Liver (tissue), 9 donors: Measurements from ENCODE around the gene KDM4C. TPM values are rescaled to one million over a fixed set of nuclear protein-coding genes. Genes with fewer than 3 reads are reported as not detected.

Source experiments
- DNase-seq: peaks from one replicate; pipeline ENCODE4 v3.0.0-alpha.2; 2017; ENCODE audit warnings: low spot score
- H3K27ac ChIP-seq, 2 donors: one replicate each; pipeline ENCODE4 v1.7.0; 2013; ENCODE audit warnings: inconsistent platforms in 2 of 2, low read length in 2 of 2, control low read depth in 1 of 2, low read depth in 1 of 2, mild to moderate bottlenecking in 1 of 2
- H3K27me3 ChIP-seq, 4 donors: one replicate each; pipeline versions ENCODE4 v1.6.1 to v1.7.0; 2013; ENCODE audit warnings: low read length in 3 of 4, inconsistent platforms in 1 of 4, mild to moderate bottlenecking in 1 of 4, moderate library complexity in 1 of 4; ENCODE audit not compliant: control insufficient read depth in 4 of 4, insufficient read depth in 4 of 4
- H3K36me3 ChIP-seq, 4 donors: one replicate each; pipeline versions ENCODE4 v1.6.1 to v1.7.0; 2013; ENCODE audit warnings: low read length in 3 of 4, mild to moderate bottlenecking in 3 of 4, low read depth in 1 of 4, moderate library complexity in 1 of 4; ENCODE audit not compliant: control insufficient read depth in 4 of 4, insufficient read depth in 3 of 4
- H3K4me1 ChIP-seq, 4 donors: one replicate each; pipeline versions ENCODE4 v1.6.1 to v1.7.0; 2013; ENCODE audit warnings: low read length in 3 of 4, mild to moderate bottlenecking in 3 of 4, moderate library complexity in 1 of 4; ENCODE audit not compliant: control insufficient read depth in 4 of 4, insufficient read depth in 4 of 4
- H3K4me3 ChIP-seq, 3 donors: one replicate each; pipeline versions ENCODE4 v1.6.1 to v1.7.0; 2013; ENCODE audit warnings: low read length in 3 of 3, control low read depth in 1 of 3, low read depth in 1 of 3, mild to moderate bottlenecking in 1 of 3
- H3K9ac ChIP-seq, 2 donors: one replicate each; pipeline ENCODE4 v1.7.0; 2013; ENCODE audit warnings: low read length in 2 of 2, mild to moderate bottlenecking in 2 of 2, moderate library complexity in 2 of 2, control low read depth in 1 of 2, low read depth in 1 of 2
- H3K9me3 ChIP-seq, 4 donors: one replicate each; pipeline versions ENCODE4 v1.6.1 to v1.7.0; 2013; ENCODE audit warnings: low read length in 3 of 4; ENCODE audit not compliant: control insufficient read depth in 4 of 4
- ATF3 ChIP-seq: IDR thresholded peaks from 2 replicates; pipeline ENCODE4 v1.6.1; 2016; ENCODE audit warnings: antibody characterized with exemption
- CTCF ChIP-seq: fragments of 150-350 bp; IDR thresholded peaks from 2 replicates; pipeline ENCODE4 v1.5.1; 2017; ENCODE audit warnings: improper control_type of control experiment, low read depth, low read length; ENCODE audit not compliant: missing input control
- FOXA1 ChIP-seq: IDR thresholded peaks from 2 replicates; pipeline ENCODE4 v1.6.1; 2016; ENCODE audit warnings: antibody characterized with exemption
- HNF4A ChIP-seq, 2 donors: conservative IDR thresholded peaks; 2 replicates each; pipeline ENCODE4 v1.6.1; 2016; ENCODE audit warnings: antibody characterized with exemption in 2 of 2, mild to moderate bottlenecking in 2 of 2
- HNF4G ChIP-seq: IDR thresholded peaks from 2 replicates; pipeline ENCODE4 v1.6.1; 2016; ENCODE audit warnings: antibody characterized with exemption
- JUND ChIP-seq, 2 donors: IDR thresholded peaks; 2 replicates each; pipeline ENCODE4 v1.6.1; 2016; ENCODE audit warnings: antibody characterized with exemption in 2 of 2
- NR2F2 ChIP-seq: IDR thresholded peaks from 2 replicates; pipeline ENCODE4 v1.6.1; 2016; ENCODE audit warnings: antibody characterized with exemption
- RAD21 ChIP-seq, 2 donors: IDR thresholded peaks; 2 replicates each; pipeline ENCODE4 v1.6.1; 2016; ENCODE audit warnings: antibody characterized with exemption in 2 of 2, mild to moderate bottlenecking in 2 of 2
- RXRA ChIP-seq, 2 donors: IDR thresholded peaks; 2 replicates each; pipeline ENCODE4 v1.6.1; 2017 to 2018; ENCODE audit warnings: antibody characterized with exemption in 2 of 2, mild to moderate bottlenecking in 1 of 2
- SP1 ChIP-seq: IDR thresholded peaks from 2 replicates; pipeline ENCODE4 v1.6.1; 2018; ENCODE audit warnings: antibody characterized with exemption, mild to moderate bottlenecking
- YY1 ChIP-seq: IDR thresholded peaks from 2 replicates; pipeline ENCODE4 v1.6.1; 2016; ENCODE audit warnings: antibody characterized with exemption, mild to moderate bottlenecking
- ZBTB33 ChIP-seq: IDR thresholded peaks from 2 replicates; pipeline ENCODE4 v1.6.1; 2016; ENCODE audit warnings: antibody characterized with exemption
- WGBS: extraction: QIAGEN DNeasy Blood & Tissue Kit; methylation state at CpG from one replicate; pipeline ENCODE4 v1.1.7; 2013; 5-methylcytosine and 5-hydroxymethylcytosine counted together
- polyA plus RNA-seq, 2 donors: library from polyadenylated mRNA; stranded (reverse) in 1 of 2; unstranded in 1 of 2; fragments of 200-250 nt in 1 of 2; fragments of >200 nt in 1 of 2; fragmentation: Nextera tagmentation in 1 of 2; extraction: Ambion mirVana in 1 of 2; gene quantifications; one replicate each; pipeline versions ENCODE4 v1.2.1 to v1.2.3, GENCODE V29; 2013 to 2015
- total RNA-seq, 2 donors: library from RNA; depleted of rRNA; stranded (reverse); fragments of >200 nt; gene quantifications; one replicate each; pipeline ENCODE4 v1.2.3, GENCODE V29; 2014
- TF ChIP-seq, protein P1 (sequence below): IDR thresholded peaks from 2 replicates; pipeline ENCODE4 v1.6.1; 2016; ENCODE audit warnings: antibody characterized with exemption, mild to moderate bottlenecking
- TF ChIP-seq, protein P2 (sequence below): IDR thresholded peaks from 2 replicates; pipeline ENCODE4 v1.6.1; 2016; ENCODE audit warnings: antibody characterized with exemption
- donor health status: healthy.
- donor health status: healthy.
- donor health status: healthy.
- donor health status: healthy.
- donor health status: healthy.

KDM4C gene
- total RNA-seq (10 to 100 TPM; 39.2 to 40.2 TPM), polyA plus RNA-seq (1 to 10 TPM; 4.3 to 8.8 TPM)

DNA sequence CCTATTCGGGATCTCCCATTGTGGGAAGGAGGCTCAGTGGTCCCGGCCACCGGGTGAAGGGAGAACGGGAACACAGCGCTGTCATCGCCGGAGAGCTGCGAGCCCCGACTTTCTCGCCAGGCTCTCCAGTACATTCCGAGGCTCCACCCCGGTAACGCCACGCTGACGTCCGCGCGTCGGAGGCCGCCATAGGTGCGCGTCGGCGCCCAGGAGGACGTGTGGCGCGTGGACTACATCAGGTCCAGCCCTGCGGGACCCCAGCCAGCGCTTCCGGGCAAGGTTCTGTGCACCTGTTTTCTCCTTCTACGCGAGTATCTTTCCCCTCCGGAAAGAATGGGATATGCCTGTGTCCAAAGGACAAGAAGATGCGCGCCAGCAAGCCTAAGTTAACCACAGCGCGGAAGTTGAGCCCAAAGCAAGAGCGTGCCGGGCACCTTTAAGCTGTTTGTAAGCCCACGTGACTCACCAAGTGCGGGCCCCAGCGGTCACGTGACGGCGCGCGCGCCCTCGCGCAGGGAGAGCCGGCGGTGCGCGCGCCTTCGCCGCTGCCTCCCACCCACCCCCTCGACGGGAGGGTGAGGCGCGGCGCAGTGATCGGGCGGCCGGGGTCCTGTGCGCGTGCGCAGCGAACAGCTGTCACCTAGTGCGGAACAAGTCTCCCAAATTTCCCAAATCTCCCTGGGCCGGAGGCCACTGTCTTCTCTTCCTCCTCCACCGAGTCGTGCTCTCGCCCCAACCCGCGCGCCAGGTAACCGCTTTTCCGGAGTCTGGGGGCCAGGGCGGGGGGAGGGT is at the start of gene KDM4C:
Gene KDM4C, plus strand, starts transcription at position 518 of the 792 bp plus-strand sequence. CDS start 35,016 bp downstream, outside the sequence.
- Histone ChIP-seq H3K27ac (peak within 1 kb of the TSS; percentile 86 to 99), H3K27me3 (no peaks in the 10 kb centered on the region), H3K9ac (peak within 1 kb of the TSS; percentile 80 to 94), H3K9me3 (no peaks in the 10 kb centered on the region), H3K4me1 (peaks cover 2 to 7% (median 5%) of the 10 kb centered on the region in 4 donors), H3K36me3 (no peaks in the 10 kb centered on the region), H3K4me3 (peak within 1 kb of the TSS; percentile 80 to 99 (median 91))
- under 1% methylated on average over 80 of the region's 80 CpGs for WGBS
- peak; percentile 92 for DNase-seq
- TF ChIP-seq HNF4A (conservative IDR thresholded peaks at IDR 0.05) (peak in 1 of 2 donors; percentile 43), CTCF (no peak), RAD21 (IDR thresholded peaks at IDR 0.05) (no peak), NR2F2 (no peak), YY1 (peak; percentile 98), ATF3 (peak; percentile 15), ZBTB33 (no peak), FOXA1 (no peak), RXRA (IDR thresholded peaks at IDR 0.05) (no peak)
- TF ChIP-seq, protein P1, sequence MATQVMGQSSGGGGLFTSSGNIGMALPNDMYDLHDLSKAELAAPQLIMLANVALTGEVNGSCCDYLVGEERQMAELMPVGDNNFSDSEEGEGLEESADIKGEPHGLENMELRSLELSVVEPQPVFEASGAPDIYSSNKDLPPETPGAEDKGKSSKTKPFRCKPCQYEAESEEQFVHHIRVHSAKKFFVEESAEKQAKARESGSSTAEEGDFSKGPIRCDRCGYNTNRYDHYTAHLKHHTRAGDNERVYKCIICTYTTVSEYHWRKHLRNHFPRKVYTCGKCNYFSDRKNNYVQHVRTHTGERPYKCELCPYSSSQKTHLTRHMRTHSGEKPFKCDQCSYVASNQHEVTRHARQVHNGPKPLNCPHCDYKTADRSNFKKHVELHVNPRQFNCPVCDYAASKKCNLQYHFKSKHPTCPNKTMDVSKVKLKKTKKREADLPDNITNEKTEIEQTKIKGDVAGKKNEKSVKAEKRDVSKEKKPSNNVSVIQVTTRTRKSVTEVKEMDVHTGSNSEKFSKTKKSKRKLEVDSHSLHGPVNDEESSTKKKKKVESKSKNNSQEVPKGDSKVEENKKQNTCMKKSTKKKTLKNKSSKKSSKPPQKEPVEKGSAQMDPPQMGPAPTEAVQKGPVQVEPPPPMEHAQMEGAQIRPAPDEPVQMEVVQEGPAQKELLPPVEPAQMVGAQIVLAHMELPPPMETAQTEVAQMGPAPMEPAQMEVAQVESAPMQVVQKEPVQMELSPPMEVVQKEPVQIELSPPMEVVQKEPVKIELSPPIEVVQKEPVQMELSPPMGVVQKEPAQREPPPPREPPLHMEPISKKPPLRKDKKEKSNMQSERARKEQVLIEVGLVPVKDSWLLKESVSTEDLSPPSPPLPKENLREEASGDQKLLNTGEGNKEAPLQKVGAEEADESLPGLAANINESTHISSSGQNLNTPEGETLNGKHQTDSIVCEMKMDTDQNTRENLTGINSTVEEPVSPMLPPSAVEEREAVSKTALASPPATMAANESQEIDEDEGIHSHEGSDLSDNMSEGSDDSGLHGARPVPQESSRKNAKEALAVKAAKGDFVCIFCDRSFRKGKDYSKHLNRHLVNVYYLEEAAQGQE, result peak; percentile 94
- TF ChIP-seq, protein P2, sequence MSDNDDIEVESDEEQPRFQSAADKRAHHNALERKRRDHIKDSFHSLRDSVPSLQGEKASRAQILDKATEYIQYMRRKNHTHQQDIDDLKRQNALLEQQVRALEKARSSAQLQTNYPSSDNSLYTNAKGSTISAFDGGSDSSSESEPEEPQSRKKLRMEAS, result peak; percentile 78

- peaks cover 0 to 5% (median 2%) of the 10 kb centered on the region in 4 donors for H3K4me1 ChIP-seq
- H3K27me3 ChIP-seq, result no peaks in the 10 kb centered on the region
- no peak overlapping the region for H3K27ac ChIP-seq
- H3K9ac ChIP-seq, result no peak overlapping the region
- peaks cover 0 to 3% (median 0%) of the 10 kb centered on the region in 4 donors for H3K36me3 ChIP-seq
- TF ChIP-seq HNF4G (no peak), SP1 (no peak), ZBTB33 (no peak), JUND (IDR thresholded peaks at IDR 0.05) (no peak)
- peaks cover 0 to 5% (median 3%) of the 10 kb centered on the region in 4 donors for H3K9me3 ChIP-seq
- H3K4me3 ChIP-seq, result no peak overlapping the region
- DNase-seq, result no peak
- WGBS, result 91% methylated on average over 2 of the region's 2 CpGs
Measured at GRCh38 chr9:6708732-6709131, 49.0 kb upstream of the KDM4C start.
